ENCODE measurements around the gene TMEM59. TPM values are rescaled to one million over a fixed set of nuclear protein-coding genes. Genes with fewer than 3 reads are reported as not detected.

TMEM59 gene
- polyA plus RNA-seq, 1 experiment: 615 TPM

GRCh38 chr1:53992085-53992874 lies 60.7 kb downstream of the TMEM59 start:
- 0 out of 2 replicates have a peak, but pooled peaks have one; percentile 31 for TF ChIP-seq CTCF (IDR thresholded peaks at IDR 0.05; ENCODE audit: insufficient read depth, low read depth, low read length)
- DNase-seq (ENCODE audit: low read depth): no peak
- Histone ChIP-seq H3K36me3 (ENCODE audit: control insufficient read depth, insufficient read depth, low read length) (no peaks in the 10 kb centered on the region), H3K27me3 (ENCODE audit: control insufficient read depth, insufficient read depth, low read length) (no peaks in the 10 kb centered on the region), H3K4me3 (ENCODE audit: low read depth, low read length) (no peak overlapping the region)
- ChIA-PET POLR2A (no interaction called here), CTCF (interaction anchor here (0.8 to 1.5 kb wide), 4 partner anchors 9 to 90 kb away, joined by 3 to 6 read pairs (median 3); no protein-coding TSS in a partner anchor)

DNA sequence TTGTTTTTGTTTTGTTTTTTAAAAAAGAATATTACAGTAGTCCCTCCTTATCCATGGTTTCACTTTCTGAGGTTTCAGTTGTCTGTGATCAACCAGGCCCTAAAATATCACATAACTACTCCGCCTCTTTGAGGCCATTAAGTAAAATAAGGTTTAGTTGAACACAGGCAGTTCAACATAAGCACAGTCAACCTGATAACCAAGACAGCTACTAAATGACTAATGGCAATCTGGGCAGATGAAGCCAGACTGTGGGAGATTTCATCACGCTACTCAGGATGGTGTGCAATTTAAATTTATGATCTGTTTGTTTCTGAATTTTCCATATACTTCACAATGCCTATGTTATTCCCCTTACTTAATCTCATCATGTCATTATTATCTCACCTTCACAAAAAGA lies 65.1 kb downstream of the TMEM59 start:
- TF ChIP-seq CTCF (IDR thresholded peaks at IDR 0.05; ENCODE audit: insufficient read depth, low read depth, low read length): no peak
- Histone ChIP-seq H3K4me3 (ENCODE audit: low read depth, low read length) (no peak overlapping the region), H3K27me3 (ENCODE audit: control insufficient read depth, insufficient read depth, low read length) (no peaks in the 10 kb centered on the region), H3K36me3 (ENCODE audit: control insufficient read depth, insufficient read depth, low read length) (no peaks in the 10 kb centered on the region)
- ChIA-PET POLR2A (no interaction called here), CTCF (no interaction called here)
- DNase-seq (ENCODE audit: low read depth): no peak

- Histone ChIP-seq H3K4me3 (ENCODE audit: low read depth, low read length) (no peak overlapping the region), H3K27me3 (ENCODE audit: control insufficient read depth, insufficient read depth, low read length) (no peaks in the 10 kb centered on the region), H3K36me3 (ENCODE audit: control insufficient read depth, insufficient read depth, low read length) (no peaks in the 10 kb centered on the region)
- no peak for DNase-seq (ENCODE audit: low read depth)
- TF ChIP-seq CTCF (IDR thresholded peaks at IDR 0.05; ENCODE audit: insufficient read depth, low read depth, low read length): no peak
- CTCF ChIA-PET: no interaction called here
- POLR2A ChIA-PET: no interaction called here
Measured at GRCh38 chr1:53986458-53986857, 66.5 kb downstream of the TMEM59 start.

GRCh38 chr1:53984726-53985125 lies 68.3 kb downstream of the TMEM59 start:
- POLR2A ChIA-PET: no interaction called here
- DNase-seq (ENCODE audit: low read depth): no peak
- CTCF ChIA-PET: no interaction called here
- no peak for TF ChIP-seq CTCF (IDR thresholded peaks at IDR 0.05; ENCODE audit: insufficient read depth, low read depth, low read length)
- Histone ChIP-seq H3K36me3 (ENCODE audit: control insufficient read depth, insufficient read depth, low read length) (no peaks in the 10 kb centered on the region), H3K27me3 (ENCODE audit: control insufficient read depth, insufficient read depth, low read length) (no peaks in the 10 kb centered on the region), H3K4me3 (ENCODE audit: low read depth, low read length) (no peak overlapping the region)

GRCh38 chr1:53982763-53983104 lies 70.3 kb downstream of the TMEM59 start:
- Histone ChIP-seq H3K4me3 (ENCODE audit: low read depth, low read length) (peak overlapping the region; percentile 24; the same call in 1 of the 2 replicates), H3K27me3 (ENCODE audit: control insufficient read depth, insufficient read depth, low read length) (no peaks in the 10 kb centered on the region), H3K36me3 (ENCODE audit: control insufficient read depth, insufficient read depth, low read length) (no peaks in the 10 kb centered on the region)
- ChIA-PET CTCF (interaction anchor here (0.6 to 1.5 kb wide), 5 partner anchors 9 to 105 kb away, joined by 3 to 4 read pairs (median 3); no protein-coding TSS in a partner anchor), POLR2A (interaction anchor here (1.0 kb wide), 1 partner anchor 11 kb away, joined by 4 read pairs; no protein-coding TSS in a partner anchor)
- DNase-seq (ENCODE audit: low read depth): no peak
- TF ChIP-seq CTCF (IDR thresholded peaks at IDR 0.05; ENCODE audit: insufficient read depth, low read depth, low read length): no peak
